SK-N-DZ (cell line): Measurements from ENCODE around the gene PTPN14.

Source experiments
- DNase-seq: peaks from one replicate; pipeline ENCODE4 v3.0.0-alpha.2; 2015; ENCODE audit warnings: low spot score

PTPN14 gene

GRCh38 chr1:214316593-214316992 is 234.8 kb downstream of the PTPN14 start:
- DNase-seq = no peak

GRCh38 chr1:214314178-214314843 is 237.1 kb downstream of the PTPN14 start:
- DNase-seq = no peak

- no peak for DNase-seq
Measured at GRCh38 chr1:214312530-214313051, 238.8 kb downstream of the PTPN14 start.

DNA sequence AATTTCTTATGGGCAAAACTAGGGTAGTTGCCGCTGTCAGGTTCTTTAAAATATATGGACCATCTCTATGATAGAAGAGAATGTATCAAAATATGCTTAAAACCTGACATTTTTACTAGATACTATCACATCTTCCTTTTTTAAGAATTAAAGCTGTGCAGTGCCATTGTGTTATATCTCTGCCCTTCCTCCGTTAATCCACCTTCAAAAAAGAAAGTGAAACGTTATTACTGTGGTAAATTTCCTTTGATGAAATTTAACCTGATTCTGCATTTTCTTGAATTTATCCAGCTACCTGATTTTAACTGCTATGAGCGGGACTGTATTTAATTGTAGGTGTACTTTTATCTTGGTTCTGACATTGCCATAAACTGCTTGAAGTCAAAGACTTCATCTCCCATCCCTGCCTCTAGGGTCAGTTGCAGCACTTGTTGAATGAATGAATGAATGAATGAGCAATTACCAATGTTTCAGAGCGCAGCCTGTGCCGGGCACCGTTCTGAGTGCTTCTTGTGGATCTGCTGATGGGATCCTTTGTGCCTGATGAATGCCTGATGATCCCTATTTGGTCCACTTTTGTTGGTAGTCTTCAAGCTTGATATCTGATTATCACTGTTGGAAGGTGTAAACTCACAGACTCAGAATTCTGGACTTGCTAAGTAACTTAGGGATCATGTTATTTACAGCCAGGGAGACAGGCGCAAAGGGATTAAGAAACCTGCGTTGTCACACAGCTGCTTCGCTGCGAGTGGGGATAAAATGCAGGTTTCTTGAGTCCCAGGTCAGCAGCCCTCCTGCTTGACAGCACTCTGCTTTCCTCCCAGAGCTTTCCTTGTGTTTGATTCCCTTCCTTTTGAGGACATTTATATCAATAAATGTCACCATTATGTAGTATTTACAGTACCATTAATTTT is 240.4 kb downstream of the PTPN14 start:
- DNase-seq = no peak

DNA sequence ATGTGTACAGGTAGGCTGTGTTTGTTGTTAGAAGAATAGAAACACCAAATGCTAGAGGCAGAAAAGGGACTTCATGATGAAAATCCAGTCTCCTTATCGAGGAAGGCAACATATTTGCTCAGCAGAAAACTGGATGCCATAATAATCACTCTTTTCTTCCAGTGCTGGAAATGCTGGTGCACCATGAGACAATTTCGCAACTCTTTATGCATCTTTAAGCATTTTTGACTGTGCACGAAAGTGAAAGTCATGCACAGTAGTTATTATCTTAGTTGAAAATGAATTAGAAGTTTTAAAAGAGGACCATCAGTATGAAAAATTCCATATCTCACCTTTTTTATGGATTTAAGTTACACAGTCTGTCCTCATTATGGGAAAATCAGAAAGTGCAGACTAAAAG is 241.4 kb downstream of the PTPN14 start:
- no peak for DNase-seq

DNA sequence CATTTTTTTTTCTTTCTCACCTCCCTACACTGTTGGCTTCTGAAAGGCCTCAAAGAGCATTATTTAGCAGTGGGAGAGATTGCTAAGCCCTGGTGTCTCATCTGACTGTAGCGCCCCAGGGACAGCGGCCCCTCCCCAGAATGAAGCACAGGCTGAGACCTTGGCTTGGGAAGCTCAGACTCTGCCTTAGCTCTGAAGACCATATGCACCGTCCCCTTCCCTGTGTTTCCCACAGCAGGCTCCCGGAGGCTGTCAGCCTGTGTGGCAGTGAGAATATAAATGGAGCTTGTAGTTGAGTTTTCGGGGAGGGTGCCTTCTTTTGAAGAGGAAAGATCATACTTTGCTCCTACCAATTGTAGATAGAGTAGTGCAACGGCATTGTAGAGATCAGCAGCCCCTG is 245.1 kb downstream of the PTPN14 start:
- no peak for DNase-seq

DNA sequence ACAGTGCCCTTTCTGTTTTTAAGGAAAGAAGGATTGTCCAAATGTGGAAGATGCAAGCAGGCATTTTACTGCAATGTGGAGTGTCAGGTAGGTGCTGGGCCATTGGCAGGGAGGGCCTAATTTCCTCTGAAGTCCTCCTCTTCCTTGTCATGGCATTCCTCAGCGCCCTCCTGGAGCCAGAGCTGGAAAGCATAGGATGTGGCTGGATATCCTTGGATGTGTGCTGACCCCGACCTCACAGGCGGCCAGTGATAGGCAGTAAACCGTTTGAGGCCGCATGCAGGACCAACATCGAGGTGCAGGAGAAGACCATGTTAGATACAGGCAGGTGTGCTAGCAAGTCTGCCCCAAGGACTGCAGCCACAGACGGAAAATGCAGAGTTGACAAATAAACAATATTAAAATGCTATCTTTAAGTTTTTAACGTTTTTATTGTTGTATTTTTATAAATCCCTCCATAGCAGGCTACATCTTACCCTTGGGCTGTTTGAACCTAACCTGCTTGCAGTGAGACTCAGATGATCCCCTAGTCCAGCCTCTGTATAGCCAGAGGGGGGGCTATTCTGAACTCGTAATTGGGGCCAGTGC is 246.1 kb downstream of the PTPN14 start:
- no peak for DNase-seq

DNA sequence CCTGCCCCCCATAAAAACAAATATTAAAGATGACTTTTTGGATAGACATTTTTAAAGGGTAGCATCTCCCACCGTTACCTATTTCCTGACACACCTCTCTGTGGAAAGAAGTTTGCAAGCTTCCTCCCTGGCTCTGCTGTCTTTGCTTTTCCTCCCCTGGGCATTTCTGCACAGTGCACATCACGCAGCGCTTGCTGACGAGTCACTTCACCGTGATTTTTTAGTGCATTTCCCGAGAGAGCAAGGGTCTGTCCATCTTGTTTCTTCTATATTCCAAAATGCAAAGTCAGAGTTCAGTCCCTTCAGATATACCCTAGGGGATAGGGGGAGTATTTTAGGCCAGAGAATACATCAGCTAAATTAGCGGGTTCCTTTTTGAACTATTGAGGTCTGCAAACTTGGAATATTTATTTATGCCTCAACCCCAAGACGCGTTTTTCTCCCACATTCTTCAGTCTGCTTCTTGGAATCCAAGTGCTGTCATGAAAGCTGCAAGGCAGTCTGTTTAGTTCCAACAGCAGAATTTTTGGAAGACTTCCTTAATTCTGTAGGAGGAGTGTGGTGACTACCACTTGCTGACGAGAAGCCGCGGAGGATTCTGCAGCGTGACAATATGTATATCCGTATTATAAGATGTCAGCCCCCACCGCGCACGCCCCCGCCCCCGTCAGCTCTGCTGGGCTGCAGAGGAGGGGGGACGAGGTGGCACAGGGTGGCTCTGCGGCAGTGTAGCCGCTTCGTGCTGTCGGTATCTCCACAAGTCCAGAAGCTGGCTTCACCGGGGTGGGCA is 248.1 kb downstream of the PTPN14 start:
- DNase-seq = no peak

GRCh38 chr1:214301526-214301925 is 249.9 kb downstream of the PTPN14 start:
- DNase-seq = no peak

GRCh38 chr1:214300149-214300780 is 251.1 kb downstream of the PTPN14 start:
- no peak for DNase-seq
